ENCODE measurements around the gene BAIAP2L2. TPM values are rescaled to one million over a fixed set of nuclear protein-coding genes. Genes with fewer than 3 reads are reported as not detected.
"Not testable (repeated sequence)": the region's sequence is repeated elsewhere in the genome, so short reads cannot be mapped to it uniquely, and the experiment has no call there.

Gene BAIAP2L2
- total RNA-seq (2014; rRNA removed; shearing (Covaris generic)), result 42.1 and 49.1 TPM in 2 replicates
- polyA plus RNA-seq (2015; cell fraction: cytosol; rRNA removed), result 66.3 and 93.6 TPM in 2 replicates
- 5.9 and 11.8 TPM in 2 replicates for polyA plus RNA-seq (2015; cell fraction: nucleus; rRNA removed)

- no peak for DNase-seq (ENCODE audit: low read depth, low spot score)
- in situ Hi-C loops (cut with HindIII; ENCODE audit: low pct_unique_long_range_greater_than_20kb, low sequenced_read_pairs), result no loop called here
Measured at GRCh38 chr22:38110008-38110862, at the start of gene BAIAP2L2. Gene BAIAP2L2 (minus strand): TSS chr22:38110684. CDS start chr22:38110525, 159 bp downstream.

- in situ Hi-C loops (cut with HindIII; ENCODE audit: low pct_unique_long_range_greater_than_20kb, low sequenced_read_pairs), result no loop called here
- DNase-seq (ENCODE audit: low read depth, low spot score), result no peak
Measured at GRCh38 chr22:38155703-38156102, 45.2 kb upstream of the BAIAP2L2 start.

GRCh38 chr22:38154563-38154915 is 44.1 kb upstream of the BAIAP2L2 start:
- in situ Hi-C loops (cut with HindIII; ENCODE audit: low pct_unique_long_range_greater_than_20kb, low sequenced_read_pairs); DNase-seq (ENCODE audit: low read depth, low spot score): not testable (repeated sequence)

- in situ Hi-C loops (cut with HindIII; ENCODE audit: low pct_unique_long_range_greater_than_20kb, low sequenced_read_pairs), result no loop called here
- no peak for DNase-seq (ENCODE audit: low read depth, low spot score)
Measured at GRCh38 chr22:38153821-38154562, 43.5 kb upstream of the BAIAP2L2 start.

GRCh38 chr22:38151126-38151500 is 40.6 kb upstream of the BAIAP2L2 start:
- no peak for DNase-seq (ENCODE audit: low read depth, low spot score)
- in situ Hi-C loops (cut with HindIII; ENCODE audit: low pct_unique_long_range_greater_than_20kb, low sequenced_read_pairs), result no loop called here

- no peak for DNase-seq (ENCODE audit: low read depth, low spot score)
- in situ Hi-C loops (cut with HindIII; ENCODE audit: low pct_unique_long_range_greater_than_20kb, low sequenced_read_pairs), result no loop called here
Measured at GRCh38 chr22:38148245-38148644, 37.8 kb upstream of the BAIAP2L2 start.

- in situ Hi-C loops (cut with HindIII; ENCODE audit: low pct_unique_long_range_greater_than_20kb, low sequenced_read_pairs); DNase-seq (ENCODE audit: low read depth, low spot score): not testable (repeated sequence)
Measured at GRCh38 chr22:38146166-38146565, 35.7 kb upstream of the BAIAP2L2 start.

DNA sequence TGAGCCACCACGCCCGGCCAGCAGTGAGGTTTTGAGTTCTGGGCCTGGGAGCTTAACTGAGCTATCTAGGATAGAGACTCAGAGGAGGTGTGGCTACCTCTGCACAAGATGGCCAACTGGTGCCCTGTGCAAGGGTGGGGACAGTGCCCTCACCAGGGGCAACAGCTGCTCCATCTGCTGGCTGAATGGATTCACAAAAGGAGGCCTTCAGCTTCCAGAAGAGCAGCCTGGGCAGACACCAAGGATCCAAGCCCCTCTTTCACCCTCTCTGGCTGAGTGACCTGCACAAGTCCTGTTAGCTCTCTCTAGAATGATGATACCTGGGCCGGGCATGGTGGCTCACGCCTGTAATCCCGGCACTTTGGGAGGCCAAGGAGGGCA is 33.5 kb upstream of the BAIAP2L2 start:
- in situ Hi-C loops (cut with HindIII; ENCODE audit: low pct_unique_long_range_greater_than_20kb, low sequenced_read_pairs), result no loop called here
- DNase-seq (ENCODE audit: low read depth, low spot score), result peak; percentile 61

DNA sequence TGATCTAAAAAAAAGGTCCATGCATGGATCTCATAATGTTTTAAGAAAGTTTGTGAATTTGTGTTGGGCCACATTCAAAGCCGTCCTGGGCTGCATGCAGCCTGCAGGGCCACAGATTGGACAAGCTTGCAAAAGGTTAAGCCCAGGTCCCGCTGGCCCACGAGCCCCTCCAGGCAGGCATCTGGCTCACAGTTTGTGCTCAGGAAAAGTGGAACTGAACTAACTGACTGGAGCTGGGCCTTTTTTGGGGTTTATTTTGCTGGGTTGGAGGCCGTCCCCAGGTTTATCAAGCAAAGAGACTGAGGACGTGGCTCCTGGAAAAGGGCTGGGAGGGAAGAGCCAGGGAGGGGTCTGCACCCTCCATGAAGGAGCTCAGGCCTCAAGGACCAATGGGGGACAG is 32.1 kb upstream of the BAIAP2L2 start:
- DNase-seq (ENCODE audit: low read depth, low spot score), result no peak
- in situ Hi-C loops (cut with HindIII; ENCODE audit: low pct_unique_long_range_greater_than_20kb, low sequenced_read_pairs), result no loop called here

GRCh38 chr22:38141217-38141973 is 30.9 kb upstream of the BAIAP2L2 start:
- in situ Hi-C loops (cut with HindIII; ENCODE audit: low pct_unique_long_range_greater_than_20kb, low sequenced_read_pairs), result no loop called here
- no peak for DNase-seq (ENCODE audit: low read depth, low spot score)

GRCh38 chr22:38139901-38140300 is 29.4 kb upstream of the BAIAP2L2 start:
- no peak for DNase-seq (ENCODE audit: low read depth, low spot score)
- in situ Hi-C loops (cut with HindIII; ENCODE audit: low pct_unique_long_range_greater_than_20kb, low sequenced_read_pairs), result no loop called here

- DNase-seq (ENCODE audit: low read depth, low spot score), result no peak
- in situ Hi-C loops (cut with HindIII; ENCODE audit: low pct_unique_long_range_greater_than_20kb, low sequenced_read_pairs), result no loop called here
Measured at GRCh38 chr22:38138961-38139360, 28.5 kb upstream of the BAIAP2L2 start.

GRCh38 chr22:38137876-38138687 is 27.6 kb upstream of the BAIAP2L2 start:
- no peak for DNase-seq (ENCODE audit: low read depth, low spot score)
- in situ Hi-C loops (cut with HindIII; ENCODE audit: low pct_unique_long_range_greater_than_20kb, low sequenced_read_pairs), result no loop called here

GRCh38 chr22:38136607-38137006 is 26.1 kb upstream of the BAIAP2L2 start:
- peak; percentile 24 for DNase-seq (ENCODE audit: low read depth, low spot score)
- in situ Hi-C loops (cut with HindIII; ENCODE audit: low pct_unique_long_range_greater_than_20kb, low sequenced_read_pairs), result no loop called here

DNA sequence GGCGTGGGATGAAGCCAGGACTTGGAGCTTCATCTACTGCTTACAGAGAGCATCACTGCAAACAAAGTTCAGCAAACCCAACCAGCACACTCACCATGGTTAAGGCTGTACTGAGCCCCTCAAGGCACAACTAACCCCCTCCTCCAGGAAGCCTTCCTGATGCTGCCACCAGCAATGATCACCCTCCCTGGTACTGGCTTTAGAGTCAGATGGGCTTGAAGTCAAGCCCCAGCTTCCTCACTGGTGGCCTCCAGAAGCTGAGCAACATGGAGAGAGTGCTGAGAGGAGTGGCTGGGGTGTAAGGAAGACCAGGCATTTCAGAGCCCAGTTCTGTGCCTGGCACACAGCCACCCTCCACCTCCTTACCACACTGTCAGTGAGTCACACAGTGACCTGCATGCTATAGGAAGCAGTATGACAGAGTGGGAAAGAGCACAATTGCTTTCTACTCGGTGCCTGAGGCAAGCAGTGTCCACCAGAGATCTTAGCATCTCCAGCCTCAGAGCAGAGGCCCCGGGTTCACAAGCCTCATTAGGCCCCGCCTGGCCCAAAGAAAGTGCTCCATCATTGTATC is 24.7 kb upstream of the BAIAP2L2 start:
- DNase-seq (ENCODE audit: low read depth, low spot score), result peak; percentile 21
- in situ Hi-C loops (cut with HindIII; ENCODE audit: low pct_unique_long_range_greater_than_20kb, low sequenced_read_pairs), result no loop called here

DNA sequence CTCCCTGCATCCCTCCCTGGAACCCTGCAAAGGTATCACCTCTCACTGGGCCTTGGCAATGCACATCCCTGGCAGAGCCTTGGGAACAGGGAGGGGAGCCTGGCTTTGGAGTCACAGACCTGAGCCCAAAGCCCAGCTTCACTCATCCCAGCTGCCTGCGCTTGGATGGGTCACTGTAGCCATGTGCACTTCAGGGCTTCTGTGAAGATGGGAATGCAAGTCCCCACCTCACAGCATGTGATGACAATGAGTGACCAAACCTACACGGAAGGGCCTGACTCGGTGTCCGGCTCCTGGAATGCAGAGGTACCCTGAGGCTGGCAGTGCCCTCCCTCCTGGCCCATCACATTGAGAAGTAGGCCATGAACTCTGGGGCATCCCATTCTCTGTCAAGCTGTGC is 22.8 kb upstream of the BAIAP2L2 start:
- in situ Hi-C loops (cut with HindIII; ENCODE audit: low pct_unique_long_range_greater_than_20kb, low sequenced_read_pairs), result no loop called here
- DNase-seq (ENCODE audit: low read depth, low spot score), result no peak

DNA sequence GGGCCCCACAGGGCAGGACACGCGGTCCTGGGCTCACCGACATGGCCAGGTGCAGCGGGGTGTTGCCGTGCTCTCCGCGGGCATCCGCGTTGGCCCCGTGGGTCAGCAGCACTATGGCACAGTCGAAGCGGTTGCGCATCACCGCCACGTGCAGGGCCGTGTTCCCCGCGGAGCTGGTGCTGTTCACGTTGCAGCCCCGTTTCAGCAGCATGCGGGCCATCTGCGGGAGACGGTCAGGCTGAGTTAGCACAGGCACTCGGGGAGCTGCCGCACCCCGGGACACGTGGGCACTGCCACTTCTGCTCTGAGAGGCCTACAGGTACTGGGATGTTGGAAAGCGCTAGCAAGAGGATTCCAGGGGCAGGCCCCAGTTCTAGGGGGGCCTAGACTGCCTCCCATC is 22.3 kb upstream of the BAIAP2L2 start:
- in situ Hi-C loops (cut with HindIII; ENCODE audit: low pct_unique_long_range_greater_than_20kb, low sequenced_read_pairs), result no loop called here
- no peak for DNase-seq (ENCODE audit: low read depth, low spot score)

Data from SK-MEL-5 (cell line).